GM18505 (cell line): Measurements from ENCODE around the gene GAB2.
A peak's percentile ranks its signal among the peaks of the same experiment; 100 is the strongest.

Experiments used
- ATAC-seq: cut with Tn5 transposase; IDR thresholded peaks from one replicate; pipeline ENCODE4 v1.9.1; 2021; ENCODE audit not compliant: unreplicated experiment
- POLR2A ChIP-seq: IDR thresholded peaks from 4 replicates; pipeline ENCODE4 v1.6.1; 2011; ENCODE audit warnings: borderline replicate concordance; ENCODE audit not compliant: insufficient read depth, insufficient read length; ENCODE audit errors: extremely low read depth

The GAB2 gene

GRCh38 chr11:78399136-78399535 lies 18.5 kb downstream of the GAB2 start:
- TF ChIP-seq POLR2A, result no peak
- ATAC-seq, result no peak

DNA sequence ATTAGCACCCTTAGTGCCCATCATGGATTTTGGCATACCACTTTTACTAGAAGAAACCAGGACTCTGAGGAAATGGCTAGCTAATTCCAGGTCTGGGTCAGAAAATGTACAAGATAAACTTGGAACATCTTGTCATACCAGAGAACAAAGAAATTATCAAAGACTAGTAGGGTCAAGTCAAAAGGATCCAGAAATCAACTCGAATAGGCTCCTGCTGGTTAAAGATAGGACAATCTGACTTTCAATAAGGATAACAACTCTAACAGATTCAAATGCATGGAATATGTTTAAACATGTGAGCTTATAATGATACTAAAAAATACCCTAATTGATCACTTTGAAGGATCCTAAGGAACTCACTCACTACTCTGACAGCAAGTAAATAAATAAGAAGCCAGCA lies 18.9 kb downstream of the GAB2 start:
- TF ChIP-seq POLR2A, result no peak
- ATAC-seq, result no peak

DNA sequence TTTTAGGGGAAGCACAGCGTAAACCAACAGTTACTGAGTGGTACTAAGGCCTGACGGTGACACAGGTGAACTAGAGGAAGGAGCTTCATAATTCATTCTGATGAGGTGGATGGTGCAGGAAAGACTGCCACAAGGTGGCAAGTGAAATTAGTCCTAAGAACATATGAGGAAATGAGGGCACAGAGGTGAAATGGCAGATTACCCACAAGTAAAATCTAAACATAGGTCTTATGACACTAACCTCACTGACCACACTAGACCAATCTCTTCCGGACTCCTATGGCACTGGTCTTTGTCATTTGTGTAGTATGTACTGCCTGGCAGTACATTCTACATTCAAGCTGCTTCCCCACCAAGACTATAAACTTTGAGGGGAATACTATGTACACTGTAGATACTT lies 20.2 kb downstream of the GAB2 start:
- TF ChIP-seq POLR2A, result no peak
- peak; percentile 79 for ATAC-seq

GRCh38 chr11:78395597-78395996 lies 22.0 kb downstream of the GAB2 start:
- TF ChIP-seq POLR2A, result no peak
- ATAC-seq, result no peak

GRCh38 chr11:78392854-78393253 lies 24.8 kb downstream of the GAB2 start:
- TF ChIP-seq POLR2A, result no peak
- ATAC-seq, result no peak

DNA sequence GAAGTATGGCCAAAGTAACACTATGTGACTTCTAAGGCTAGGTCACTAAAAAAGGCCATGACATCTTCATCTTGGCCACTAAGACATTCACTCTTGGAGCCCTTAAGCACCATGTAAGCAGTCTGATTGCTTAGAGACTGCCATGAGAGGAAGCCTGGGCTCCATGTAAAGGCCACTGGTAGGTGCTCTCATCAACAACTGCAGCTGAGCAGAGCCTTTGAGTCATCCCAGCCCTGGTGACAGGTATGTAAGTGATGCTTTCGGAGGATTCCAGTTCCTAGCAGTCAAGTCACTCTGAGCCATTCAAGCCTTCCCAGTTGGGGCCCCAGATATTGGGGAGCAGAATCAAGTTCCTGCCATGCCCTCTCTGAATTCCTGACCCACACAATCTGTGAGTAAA lies 26.2 kb downstream of the GAB2 start:
- ATAC-seq, result no peak

DNA sequence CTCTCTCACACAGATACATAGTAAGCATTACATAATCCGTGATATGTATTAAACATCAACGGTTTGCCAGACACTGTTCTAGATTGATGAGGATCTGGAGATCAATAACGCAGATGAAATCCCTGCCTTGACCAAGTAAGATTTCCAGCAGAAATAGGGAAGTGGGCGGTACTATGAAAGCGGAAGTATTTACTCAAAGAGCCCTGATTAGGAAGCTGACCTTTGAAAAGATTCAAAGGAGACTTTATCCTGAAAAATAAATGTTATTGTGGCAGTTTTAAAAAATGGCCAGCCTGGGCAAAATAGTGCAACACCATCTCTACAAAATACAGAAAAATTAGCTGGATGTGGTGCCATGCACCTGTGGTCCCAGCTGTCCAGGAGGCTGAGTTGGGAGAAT lies 26.8 kb downstream of the GAB2 start:
- TF ChIP-seq POLR2A, result no peak
- no peak for ATAC-seq

More for the DNA sequence above, 26.2 kb downstream of the GAB2 start:
- TF ChIP-seq POLR2A, result no peak

DNA sequence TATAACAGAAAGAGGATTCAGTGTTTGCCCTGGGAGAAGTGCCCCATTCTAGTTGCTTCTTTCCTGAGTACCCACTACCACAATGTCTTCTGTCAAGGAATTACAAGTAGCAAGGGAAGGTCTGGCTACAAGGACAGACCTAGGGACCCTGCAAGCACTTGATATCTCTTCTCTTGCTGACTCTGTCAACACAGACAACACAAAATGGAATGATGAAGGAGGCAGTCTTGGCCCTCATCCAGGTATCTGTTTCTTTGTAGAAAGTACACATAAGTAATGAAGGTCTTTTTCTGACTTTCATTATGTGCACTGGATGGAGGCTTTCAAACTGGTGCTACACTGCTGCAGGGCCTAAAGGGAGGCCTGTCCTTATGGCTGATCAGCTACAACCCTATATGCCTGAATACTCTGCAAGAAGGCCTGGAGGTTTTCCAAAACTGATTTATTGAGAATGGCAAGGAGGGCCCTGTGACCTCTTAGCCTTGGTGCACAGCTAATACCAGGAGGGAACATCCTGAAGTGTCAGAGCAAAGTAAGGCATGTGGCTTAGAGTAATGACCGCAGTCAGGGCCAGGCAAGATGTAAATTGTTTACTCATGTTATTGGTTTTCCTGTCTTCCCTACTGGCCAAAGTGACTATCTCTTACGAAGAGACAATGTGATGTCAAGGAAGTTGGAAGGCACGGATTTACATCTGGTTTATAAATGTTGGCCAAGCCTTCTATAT lies 31.2 kb downstream of the GAB2 start:
- TF ChIP-seq POLR2A, result no peak
- no peak for ATAC-seq

DNA sequence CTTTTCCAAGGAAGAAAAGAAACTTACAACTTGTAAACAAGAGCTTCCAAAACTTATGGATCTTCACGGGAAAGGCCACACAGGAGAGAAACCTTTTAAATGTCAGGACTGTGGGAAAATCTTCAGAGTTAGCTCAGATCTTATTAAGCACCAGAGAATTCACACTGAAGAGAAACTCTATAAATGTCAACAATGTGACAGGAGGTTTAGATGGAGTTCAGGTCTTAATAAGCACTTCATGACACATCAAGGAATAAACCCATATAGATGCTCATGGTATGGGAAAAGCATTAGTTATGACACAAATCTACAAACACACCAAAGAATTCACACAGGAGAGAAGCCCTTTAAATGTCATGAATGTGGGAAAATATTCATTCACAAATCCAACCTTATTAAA lies 32.4 kb downstream of the GAB2 start:
- ATAC-seq, result no peak
- TF ChIP-seq POLR2A, result no peak

GRCh38 chr11:78384231-78384630 lies 33.4 kb downstream of the GAB2 start:
- no peak for ATAC-seq
- TF ChIP-seq POLR2A, result no peak

DNA sequence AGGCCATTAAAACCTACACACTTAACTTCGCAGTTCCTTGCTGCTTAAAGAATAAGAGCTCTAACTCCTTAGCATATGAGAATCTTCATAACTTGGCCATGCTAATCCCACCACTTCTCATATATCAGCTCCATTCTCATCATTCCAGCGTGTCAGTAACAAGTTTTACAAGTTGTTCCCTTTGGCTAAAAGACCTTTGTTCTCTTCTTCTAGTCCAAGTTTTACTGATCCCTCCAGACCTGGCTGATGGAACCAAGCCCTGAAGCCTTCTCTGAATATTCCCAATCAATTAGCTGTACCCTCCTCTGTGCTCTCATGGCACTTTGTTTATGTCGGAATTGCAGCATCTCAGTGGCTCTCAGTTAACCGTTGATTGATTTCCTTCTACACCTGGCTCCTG lies 35.8 kb downstream of the GAB2 start:
- no peak for ATAC-seq

DNA sequence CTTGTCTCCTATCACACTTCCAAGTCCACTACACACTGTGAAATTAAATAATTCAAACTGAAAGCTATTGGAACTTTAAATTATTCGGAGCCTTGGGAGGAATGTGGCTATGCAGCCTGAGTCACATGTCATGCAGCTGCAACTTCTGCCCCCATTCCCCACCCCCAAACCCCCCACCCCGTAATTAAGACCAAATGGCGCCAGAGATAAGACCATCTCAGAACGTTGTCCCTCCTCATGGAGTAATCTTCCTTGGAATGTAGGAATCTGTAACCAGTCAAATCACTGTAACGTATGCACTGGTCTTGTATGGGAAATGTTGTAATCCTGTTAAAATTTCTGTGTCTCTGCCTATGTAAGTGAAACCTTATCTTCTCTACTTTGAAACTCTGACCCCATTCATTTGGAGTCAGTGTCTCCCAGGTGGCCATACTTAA lies 37.0 kb downstream of the GAB2 start:
- no peak for ATAC-seq
- TF ChIP-seq POLR2A, result no peak

More for the DNA sequence above, 35.8 kb downstream of the GAB2 start:
- TF ChIP-seq POLR2A, result no peak

GRCh38 chr11:78379039-78379670 lies 38.5 kb downstream of the GAB2 start:
- ATAC-seq, result no peak
- TF ChIP-seq POLR2A, result no peak
